CD14-positive monocyte (primary cell): ENCODE data around the gene EGFR. TPM values are rescaled to one million over a fixed set of nuclear protein-coding genes. Genes with fewer than 3 reads are reported as not detected.

Experiments used
- DNase-seq, 3 donors: peaks; one replicate each; pipeline ENCODE4 v3.0.0-alpha.2; 2011 to 2022
- H2AFZ ChIP-seq: 2 replicates; pipeline ENCODE4 v1.6.0; 2012; ENCODE audit warnings: mild to moderate bottlenecking, low read depth, low read length, inconsistent platforms; ENCODE audit not compliant: insufficient read depth, poor library complexity, severe bottlenecking
- H3K27ac ChIP-seq, 2 donors: 1 replicate in 1 of 2; 2 replicates in 1 of 2; pipeline ENCODE4 v1.5.1; 2012 to 2013; ENCODE audit warnings: low read length in 2 of 2, control low read depth in 1 of 2, inconsistent platforms in 1 of 2, low read depth in 1 of 2, mild to moderate bottlenecking in 1 of 2
- H3K27me3 ChIP-seq, 2 donors: one replicate each; pipeline versions ENCODE4 v1.6.0 to v1.6.1; 2011 to 2013; ENCODE audit warnings: low read length in 2 of 2; ENCODE audit not compliant: control insufficient read depth in 2 of 2, insufficient read depth in 2 of 2
- H3K36me3 ChIP-seq, 2 donors: replicated peaks in 1 of 2; 1 replicate in 1 of 2; 2 replicates in 1 of 2; pipeline versions ENCODE4 v1.5.1 to v1.6.1; 2012 to 2013; ENCODE audit warnings: low read length in 2 of 2, control low read depth in 1 of 2, inconsistent platforms in 1 of 2, mild to moderate bottlenecking in 1 of 2; ENCODE audit not compliant: insufficient read depth in 2 of 2, control insufficient read depth in 1 of 2
- H3K4me1 ChIP-seq, 2 donors: 1 replicate in 1 of 2; 2 replicates in 1 of 2; pipeline versions ENCODE4 v1.5.1 to v1.6.1; 2012 to 2013; ENCODE audit warnings: low read length in 2 of 2, control low read depth in 1 of 2, inconsistent platforms in 1 of 2, mild to moderate bottlenecking in 1 of 2, moderate library complexity in 1 of 2; ENCODE audit not compliant: insufficient read depth in 2 of 2, control insufficient read depth in 1 of 2
- H3K4me2 ChIP-seq: replicated peaks from 2 replicates; pipeline ENCODE3; 2012; ENCODE audit warnings: low read length, moderate library complexity, mild to moderate bottlenecking; ENCODE audit not compliant: poor library complexity, severe bottlenecking; ENCODE audit errors: extremely low read depth
- H3K4me3 ChIP-seq, 3 experiments: fragments of 200-600 bp in 1 of 3; sonication (generic) in 1 of 3; replicated peaks in 1 of 3; 1 replicate in 2 of 3; 2 replicates in 1 of 3; pipeline ENCODE4 v1.5.1; 2011 to 2013; ENCODE audit warnings: low read length in 3 of 3, mild to moderate bottlenecking in 3 of 3, control low read depth in 2 of 3, low read depth in 2 of 3, inconsistent platforms in 1 of 3, moderate library complexity in 1 of 3
- H3K79me2 ChIP-seq: 2 replicates; pipeline ENCODE4 v1.6.0; 2012; ENCODE audit warnings: mild to moderate bottlenecking, control low read depth, inconsistent platforms, low read length, moderate library complexity; ENCODE audit not compliant: insufficient read depth
- H3K9ac ChIP-seq: 2 replicates; pipeline ENCODE4 v1.6.0; 2017; ENCODE audit warnings: low read length, mild to moderate bottlenecking; ENCODE audit not compliant: insufficient read depth, poor library complexity, severe bottlenecking
- H3K9me3 ChIP-seq, 2 donors: replicated peaks in 1 of 2; 1 replicate in 1 of 2; 2 replicates in 1 of 2; pipeline versions ENCODE4 v1.5.1 to v1.6.1; 2012 to 2013; ENCODE audit warnings: low read length in 2 of 2, control low read depth in 1 of 2; ENCODE audit not compliant: control insufficient read depth in 1 of 2, insufficient read depth in 1 of 2
- H4K20me1 ChIP-seq: 2 replicates; pipeline ENCODE4 v1.6.0; 2012; ENCODE audit warnings: mild to moderate bottlenecking, low read length, control low read depth, moderate library complexity; ENCODE audit not compliant: insufficient read depth
- H3K27ac Mint-ChIP-seq, 7 donors: one replicate each; pipeline ENCODE4 v1.8.0; 2020; ENCODE audit warnings: mild to moderate bottlenecking in 7 of 7, mixed read lengths in 7 of 7, moderate library complexity in 6 of 7, inconsistent platforms in 2 of 7
- H3K27me3 Mint-ChIP-seq, 3 donors: one replicate each; pipeline ENCODE4 v1.8.0; 2021 to 2022; ENCODE audit warnings: low read depth in 3 of 3, mild to moderate bottlenecking in 3 of 3, mixed read lengths in 3 of 3, moderate library complexity in 3 of 3, inconsistent platforms in 1 of 3
- H3K36me3 Mint-ChIP-seq, 2 donors: one replicate each; pipeline ENCODE4 v1.8.0; 2020; ENCODE audit warnings: mixed read lengths in 2 of 2, inconsistent platforms in 1 of 2, mild to moderate bottlenecking in 1 of 2
- H3K4me1 Mint-ChIP-seq: one replicate; pipeline ENCODE4 v1.8.0; 2020; ENCODE audit warnings: mild to moderate bottlenecking, mixed read lengths
- H3K4me3 Mint-ChIP-seq, 2 donors: one replicate each; pipeline ENCODE4 v1.8.0; 2020; ENCODE audit warnings: mild to moderate bottlenecking in 2 of 2, mixed read lengths in 2 of 2, moderate library complexity in 1 of 2
- H3K9me3 Mint-ChIP-seq, 7 donors: one replicate each; pipeline ENCODE4 v1.8.0; 2020 to 2022; ENCODE audit warnings: mixed read lengths in 7 of 7, mild to moderate bottlenecking in 6 of 7, moderate library complexity in 6 of 7, inconsistent platforms in 2 of 7
- WGBS: methylation state at CpG from one replicate; pipeline ENCODE4 v1.1.5; 2013; ENCODE audit warnings: missing lambda C conversion rate; ENCODE audit not compliant: insufficient coverage; 5-methylcytosine and 5-hydroxymethylcytosine counted together
- intact Hi-C, 2 donors: fragments of 100-400 bp; cut with micrococcal nuclease; formaldehyde crosslinking; loops; one replicate each; pipeline versions ENCODE4 v1.15.0 to v1.15.1; 2023
- polyA plus RNA-seq, 3 donors: library from polyadenylated mRNA; depleted of rRNA in 1 of 3; unstranded in 2 of 3; stranded (reverse) in 1 of 3; fragments of 300-500 nt in 2 of 3; fragments of >200 nt in 1 of 3; fragmentation: Illumina TruSeq in 2 of 3; gene quantifications; 1 replicate in 2 of 3; 2 replicates in 1 of 3; pipeline ENCODE4 v1.2.3, GENCODE V29; 2012 to 2021
- TF ChIP-seq, protein P1 (sequence below): fragments of 200-600 bp; IDR thresholded peaks from one replicate; pipeline ENCODE4 v1.8.0; 2022; ENCODE audit warnings: antibody characterized with exemption, mild to moderate bottlenecking

The EGFR gene
- polyA plus RNA-seq, 3 donors = not detected

DNA sequence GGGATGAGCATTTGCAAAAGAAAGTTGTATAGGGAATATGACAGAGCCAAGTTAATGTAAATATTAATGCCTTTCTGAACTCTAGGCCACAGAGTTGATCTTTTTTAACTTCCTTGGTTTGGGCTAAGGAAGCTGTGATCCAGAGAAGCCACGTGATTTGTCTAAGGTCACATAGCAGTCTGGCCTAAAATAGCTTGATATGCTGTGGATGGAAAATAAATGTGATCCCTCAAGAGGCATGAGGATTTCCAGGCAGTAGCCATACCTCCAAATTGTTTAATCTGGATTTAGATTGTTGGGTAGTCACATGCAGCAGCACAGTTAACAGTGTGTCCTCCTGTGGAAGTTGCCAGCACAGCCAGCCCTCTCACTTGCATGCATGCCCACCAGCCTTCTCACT lies 180.6 kb downstream of the EGFR start:
- Histone ChIP-seq H4K20me1 (no peaks in the 10 kb centered on the region), H3K36me3 (no peaks in the 10 kb centered on the region), H3K9me3 (peaks cover 0 to 1% of the 10 kb centered on the region in 2 donors), H3K79me2 (no peaks in the 10 kb centered on the region), H3K27me3 (no peaks in the 10 kb centered on the region), H3K4me1 (no peaks in the 10 kb centered on the region), H2AFZ (no peak overlapping the region), H3K4me2 (no peak overlapping the region), H3K27ac (no peak overlapping the region), H3K9ac (no peak overlapping the region), H3K4me3 (no peak overlapping the region)
- TF ChIP-seq, protein P1, sequence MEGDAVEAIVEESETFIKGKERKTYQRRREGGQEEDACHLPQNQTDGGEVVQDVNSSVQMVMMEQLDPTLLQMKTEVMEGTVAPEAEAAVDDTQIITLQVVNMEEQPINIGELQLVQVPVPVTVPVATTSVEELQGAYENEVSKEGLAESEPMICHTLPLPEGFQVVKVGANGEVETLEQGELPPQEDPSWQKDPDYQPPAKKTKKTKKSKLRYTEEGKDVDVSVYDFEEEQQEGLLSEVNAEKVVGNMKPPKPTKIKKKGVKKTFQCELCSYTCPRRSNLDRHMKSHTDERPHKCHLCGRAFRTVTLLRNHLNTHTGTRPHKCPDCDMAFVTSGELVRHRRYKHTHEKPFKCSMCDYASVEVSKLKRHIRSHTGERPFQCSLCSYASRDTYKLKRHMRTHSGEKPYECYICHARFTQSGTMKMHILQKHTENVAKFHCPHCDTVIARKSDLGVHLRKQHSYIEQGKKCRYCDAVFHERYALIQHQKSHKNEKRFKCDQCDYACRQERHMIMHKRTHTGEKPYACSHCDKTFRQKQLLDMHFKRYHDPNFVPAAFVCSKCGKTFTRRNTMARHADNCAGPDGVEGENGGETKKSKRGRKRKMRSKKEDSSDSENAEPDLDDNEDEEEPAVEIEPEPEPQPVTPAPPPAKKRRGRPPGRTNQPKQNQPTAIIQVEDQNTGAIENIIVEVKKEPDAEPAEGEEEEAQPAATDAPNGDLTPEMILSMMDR = no peak
- no peak for DNase-seq
- H3K4me1 Mint-ChIP-seq = no peaks in the 10 kb centered on the region
- no peaks in the 10 kb centered on the region for H3K27me3 Mint-ChIP-seq
- no peaks in the 10 kb centered on the region for H3K36me3 Mint-ChIP-seq
- H3K27ac Mint-ChIP-seq = no peak overlapping the region
- intact Hi-C loops = no loop called here
- H3K4me3 Mint-ChIP-seq = no peak overlapping the region
- peaks cover 0 to 3% (median 0%) of the 10 kb centered on the region in 7 donors for H3K9me3 Mint-ChIP-seq
- WGBS = 89% methylated on average over 1 of the region's 1 CpG

DNA sequence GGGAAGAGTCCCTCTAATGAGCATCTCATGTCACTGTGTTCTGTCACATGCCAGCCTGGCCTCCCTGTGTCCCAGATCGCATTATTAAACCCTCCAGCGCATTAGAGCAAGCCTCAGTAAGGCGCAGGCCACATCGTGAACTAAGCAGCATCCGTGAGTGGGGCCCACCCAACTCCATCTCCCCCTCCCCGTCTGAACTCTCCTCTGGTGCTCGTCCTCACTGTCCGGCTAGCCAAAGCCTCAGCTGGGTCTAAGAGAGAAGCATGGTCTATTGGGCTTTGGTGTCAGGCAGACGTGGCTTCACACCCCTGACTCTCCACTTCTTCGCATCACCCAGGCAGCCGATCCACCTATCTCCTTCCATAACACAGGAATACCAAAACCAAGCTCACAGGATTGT lies 181.6 kb downstream of the EGFR start:
- no peaks in the 10 kb centered on the region for H3K79me2 ChIP-seq
- peaks cover 0 to 3% (median 0%) of the 10 kb centered on the region in 7 donors for H3K9me3 Mint-ChIP-seq
- TF ChIP-seq, protein P1 = no peak
- no peaks in the 10 kb centered on the region for H3K27me3 Mint-ChIP-seq
- H3K4me1 ChIP-seq = no peaks in the 10 kb centered on the region
- H3K27ac ChIP-seq = no peak overlapping the region
- H4K20me1 ChIP-seq = no peaks in the 10 kb centered on the region
- no peak overlapping the region for H3K9ac ChIP-seq
- no peak overlapping the region for H2AFZ ChIP-seq
- no peak overlapping the region for H3K4me3 Mint-ChIP-seq
- no peak for DNase-seq
- no peak overlapping the region for H3K4me2 ChIP-seq
- H3K36me3 Mint-ChIP-seq = no peaks in the 10 kb centered on the region
- no peaks in the 10 kb centered on the region for H3K27me3 ChIP-seq
- H3K9me3 ChIP-seq = peaks cover 0 to 5% of the 10 kb centered on the region in 2 donors
- H3K4me3 ChIP-seq = no peak overlapping the region
- no peaks in the 10 kb centered on the region for H3K36me3 ChIP-seq
- 100% methylated on average over 4 of the region's 11 CpGs for WGBS
- H3K4me1 Mint-ChIP-seq = no peaks in the 10 kb centered on the region
- intact Hi-C loops = no loop called here
- H3K27ac Mint-ChIP-seq = no peak overlapping the region
